ENCODE results near the gene SPHK2. TPM values are rescaled to one million over a fixed set of nuclear protein-coding genes. Genes with fewer than 3 reads are reported as not detected.

Gene SPHK2
- total RNA-seq, 6 donors from 2014 or later = 9.1 to 50.3 (median 26.8) TPM

DNA sequence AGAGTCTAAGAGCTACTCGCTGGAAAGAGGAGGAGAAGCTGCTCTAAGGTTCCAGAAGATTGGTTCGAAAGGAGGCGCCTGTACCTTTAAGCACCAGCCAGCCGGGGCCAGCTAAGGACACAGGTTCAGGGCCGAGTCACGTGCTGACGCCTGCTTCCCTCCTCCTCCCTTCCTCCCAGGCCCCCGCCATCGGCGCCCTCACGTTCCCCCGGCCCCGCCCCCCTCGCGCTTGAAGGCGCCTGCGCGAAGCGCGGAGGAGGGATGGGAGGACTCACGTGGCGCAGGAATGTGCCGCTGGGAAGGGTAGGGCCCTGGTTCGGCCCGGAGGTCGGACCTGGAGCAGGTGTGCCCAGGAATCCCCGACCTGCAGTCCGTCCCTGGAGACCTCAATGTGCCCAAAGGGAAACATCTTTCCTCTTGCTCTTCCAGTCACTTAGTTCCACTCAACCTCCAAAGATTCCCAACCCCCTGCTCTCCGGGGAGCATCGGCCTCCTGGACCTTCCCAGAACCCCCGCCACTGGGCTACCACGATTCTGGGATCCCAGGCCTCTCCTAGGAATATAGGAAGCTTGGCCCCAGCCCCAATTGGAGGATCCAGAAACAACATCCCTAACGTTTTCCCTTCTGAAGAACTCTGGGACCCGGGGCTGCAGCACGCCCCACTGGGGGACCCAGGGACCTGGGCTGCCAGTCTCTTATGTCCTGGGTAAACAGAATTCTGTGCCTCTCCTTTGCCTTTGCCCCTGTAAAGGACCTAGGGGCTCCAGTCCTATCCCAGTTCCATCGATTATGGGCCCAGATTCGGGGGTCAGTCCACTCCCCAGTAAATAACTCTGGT lies 15.3 kb downstream of the SPHK2 start:
- ATAC-seq (ENCODE audit: low FRiP score in 2 of 2) = peak; percentile 76
- H3K4me1 ChIP-seq = peaks cover 74 to 85% (median 77%) of the 10 kb centered on the region in 4 donors
- 6 to 7% methylated on average over 15 to 34 of the region's 37 CpGs for WGBS, 2 donors

DNA sequence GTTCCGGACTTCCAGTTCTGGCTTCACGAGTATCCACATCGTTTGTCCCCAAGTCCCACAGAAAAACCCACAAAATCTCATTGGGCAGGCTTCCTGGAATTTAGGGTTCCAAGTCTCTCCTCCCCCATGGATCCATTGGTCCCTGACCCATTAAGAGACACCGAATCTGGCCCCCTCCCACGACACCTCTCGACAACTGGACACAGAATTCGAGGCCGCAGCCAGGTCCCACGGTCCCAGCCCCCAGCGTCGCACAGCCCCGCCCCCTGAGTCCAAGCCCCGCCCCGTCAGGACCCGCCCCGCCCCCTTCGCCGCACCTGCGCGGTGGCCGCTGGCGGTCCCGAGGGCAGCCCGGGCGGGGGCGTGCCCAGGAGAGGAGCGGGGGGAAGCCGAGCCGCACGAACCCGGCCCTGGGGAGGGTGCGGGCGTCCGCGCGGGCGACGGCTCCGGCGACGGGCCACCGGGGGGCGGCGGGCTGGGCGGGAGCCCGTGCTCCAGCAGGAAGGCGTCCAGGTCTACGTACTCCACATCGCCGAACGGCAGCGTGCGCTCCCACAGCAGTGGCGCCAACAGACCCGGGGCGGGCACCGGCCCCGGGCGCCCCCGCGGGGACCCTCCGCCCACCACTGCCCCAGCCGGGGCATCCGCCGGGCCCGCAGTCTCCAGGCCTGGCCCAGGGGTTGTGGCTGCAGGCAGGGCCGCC lies 16.1 kb downstream of the SPHK2 start:
- Histone ChIP-seq H3K4me3 (peak overlapping the region; percentile 66 to 82 (median 78)), H3K36me3 (no peaks in the 10 kb centered on the region), H3K9me3 (no peaks in the 10 kb centered on the region), H3K27ac (peak overlapping the region; percentile 92 to 97 (median 95)), H3K4me1 (peaks cover 68 to 77% (median 70%) of the 10 kb centered on the region in 4 donors), H3K27me3 (no peaks in the 10 kb centered on the region)
- TF ChIP-seq POLR2A (IDR thresholded peaks at IDR 0.05) (peak in 2 of 4 donors; percentile 77 to 79), POLR2AphosphoS5 (IDR thresholded peaks at IDR 0.05) (peak in 1 of 2 donors; percentile 76), EP300 (IDR thresholded peaks at IDR 0.05) (peak in 1 of 4 donors; percentile 50)
- TF ChIP-seq, protein P1, sequence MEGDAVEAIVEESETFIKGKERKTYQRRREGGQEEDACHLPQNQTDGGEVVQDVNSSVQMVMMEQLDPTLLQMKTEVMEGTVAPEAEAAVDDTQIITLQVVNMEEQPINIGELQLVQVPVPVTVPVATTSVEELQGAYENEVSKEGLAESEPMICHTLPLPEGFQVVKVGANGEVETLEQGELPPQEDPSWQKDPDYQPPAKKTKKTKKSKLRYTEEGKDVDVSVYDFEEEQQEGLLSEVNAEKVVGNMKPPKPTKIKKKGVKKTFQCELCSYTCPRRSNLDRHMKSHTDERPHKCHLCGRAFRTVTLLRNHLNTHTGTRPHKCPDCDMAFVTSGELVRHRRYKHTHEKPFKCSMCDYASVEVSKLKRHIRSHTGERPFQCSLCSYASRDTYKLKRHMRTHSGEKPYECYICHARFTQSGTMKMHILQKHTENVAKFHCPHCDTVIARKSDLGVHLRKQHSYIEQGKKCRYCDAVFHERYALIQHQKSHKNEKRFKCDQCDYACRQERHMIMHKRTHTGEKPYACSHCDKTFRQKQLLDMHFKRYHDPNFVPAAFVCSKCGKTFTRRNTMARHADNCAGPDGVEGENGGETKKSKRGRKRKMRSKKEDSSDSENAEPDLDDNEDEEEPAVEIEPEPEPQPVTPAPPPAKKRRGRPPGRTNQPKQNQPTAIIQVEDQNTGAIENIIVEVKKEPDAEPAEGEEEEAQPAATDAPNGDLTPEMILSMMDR (IDR thresholded peaks at IDR 0.05) = peak in 1 of 6 experiments; percentile 29
- ATAC-seq (ENCODE audit: low FRiP score in 2 of 2) (peak; percentile 59 to 62), DNase-seq (peak; percentile 83 to 94)
- 0 to 2% methylated on average over 9 to 14 of the region's 67 CpGs for WGBS, 2 donors

More for the DNA sequence above, 15.3 kb downstream of the SPHK2 start:
- Histone ChIP-seq H3K9me3 (no peaks in the 10 kb centered on the region), H3K27me3 (no peaks in the 10 kb centered on the region), H3K27ac (peak overlapping the region; percentile 92 to 97 (median 95)), H3K36me3 (peaks cover 0 to 4% (median 0%) of the 10 kb centered on the region in 4 donors), H3K4me3 (peak overlapping the region in 3 of 4 donors; percentile 66 to 82 (median 77))
- peak; percentile 98 to 99 for DNase-seq
- TF ChIP-seq POLR2A (IDR thresholded peaks at IDR 0.05) = peak in 2 of 4 donors; percentile 39 to 85
- TF ChIP-seq EP300 (IDR thresholded peaks at IDR 0.05) = peak in 1 of 4 donors; percentile 82
- TF ChIP-seq POLR2AphosphoS5 (IDR thresholded peaks at IDR 0.05) = peak; percentile 68 to 95
- TF ChIP-seq, protein P1 (IDR thresholded peaks at IDR 0.05) = peak in 1 of 6 experiments; percentile 16

DNA sequence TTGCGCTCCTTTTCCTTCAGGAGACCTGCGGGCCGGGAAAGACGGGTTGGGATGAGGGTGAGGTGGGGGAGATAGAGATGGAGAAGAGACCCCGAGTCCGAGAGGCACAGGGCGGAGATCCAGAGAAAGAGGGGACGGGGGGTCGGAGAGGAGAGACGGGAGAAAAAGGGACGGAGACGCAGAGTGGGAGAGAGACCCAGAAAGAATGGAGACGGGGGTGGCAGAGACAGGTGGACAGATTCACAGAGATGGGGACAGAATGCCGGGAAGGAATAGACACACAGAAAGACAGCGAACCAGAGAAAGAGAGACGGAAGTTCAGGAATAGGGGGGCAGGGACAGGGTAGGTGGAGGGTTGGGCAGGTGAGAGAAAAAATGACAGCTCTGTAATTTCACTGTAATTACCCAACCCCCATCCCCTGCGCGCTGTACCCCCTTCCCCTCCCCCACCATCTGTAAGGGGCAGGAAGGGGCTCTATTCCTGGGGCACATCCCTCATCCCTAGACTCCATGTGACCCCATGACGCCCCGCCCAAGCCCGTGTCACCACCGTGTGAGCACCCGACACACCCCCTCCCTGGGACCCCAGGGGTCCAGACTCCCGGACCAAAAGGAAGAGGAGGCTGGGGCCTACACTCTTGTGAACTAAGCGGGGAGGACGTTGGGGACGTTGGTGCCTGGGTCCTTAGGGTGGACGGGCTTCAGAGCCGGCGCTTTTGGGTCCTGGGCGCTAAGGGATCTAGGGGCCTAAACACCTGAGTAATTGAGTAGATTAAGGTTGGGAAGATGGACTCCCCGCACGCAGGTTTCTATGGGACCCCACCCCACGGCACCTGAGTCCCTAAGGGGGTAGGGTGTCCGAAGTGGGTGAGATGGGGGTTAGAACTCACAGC lies 16.9 kb downstream of the SPHK2 start:
- Histone ChIP-seq H3K9me3 (no peaks in the 10 kb centered on the region), H3K36me3 (no peaks in the 10 kb centered on the region), H3K4me1 (peaks cover 60 to 70% (median 62%) of the 10 kb centered on the region in 4 donors), H3K4me3 (peak overlapping the region; percentile 66 to 82 (median 78)), H3K27ac (peak overlapping the region; percentile 92 to 97 (median 95)), H3K27me3 (no peaks in the 10 kb centered on the region)
- DNase-seq = peak; percentile 64 to 77
- no peak for ATAC-seq (ENCODE audit: low FRiP score in 2 of 2)
- WGBS, 2 donors = 1% methylated on average over 23 to 30 of the region's 35 CpGs
- no peak for TF ChIP-seq POLR2AphosphoS5 (IDR thresholded peaks at IDR 0.05)
- TF ChIP-seq POLR2A (IDR thresholded peaks at IDR 0.05) = no peak

DNA sequence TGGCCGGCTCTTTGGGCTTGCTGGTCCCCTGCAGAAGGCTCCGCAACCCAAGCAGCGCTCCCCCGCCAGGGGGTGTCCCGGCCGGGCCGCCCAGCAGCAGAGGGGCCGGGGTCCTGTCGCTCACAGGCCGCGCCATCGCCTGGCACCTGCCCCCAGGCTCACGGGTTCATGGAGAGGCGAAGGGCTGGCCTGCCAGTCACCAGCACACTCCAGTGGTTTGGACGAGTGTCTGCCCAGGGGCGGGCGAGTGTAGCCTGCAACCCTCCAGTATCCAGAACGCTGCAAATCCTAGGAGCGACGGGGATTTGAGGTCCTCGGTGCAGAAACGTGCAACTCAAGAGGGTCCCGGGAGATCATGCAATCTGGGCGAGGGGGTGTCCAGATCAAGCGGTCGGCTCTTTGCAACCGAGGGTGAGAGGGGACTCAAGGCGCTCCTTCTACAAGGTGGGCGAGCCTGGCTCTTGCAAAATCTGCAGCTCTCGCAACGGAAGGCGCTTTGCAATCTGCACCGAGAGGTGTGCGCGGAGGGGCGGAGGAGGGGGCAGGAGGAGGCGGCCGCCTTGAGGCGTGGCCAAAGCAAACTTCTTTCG lies 17.6 kb downstream of the SPHK2 start, which contains the start of gene DBP:
TSS of gene DBP (minus strand) at position 521 of the 590 bp plus-strand sequence. CDS start at position 136, 385 bp downstream.
- H3K27ac ChIP-seq = peak within 1 kb of the TSS; percentile 92 to 97 (median 95)
- ATAC-seq (ENCODE audit: low FRiP score in 2 of 2) = no peak
- TF ChIP-seq POLR2AphosphoS5 (IDR thresholded peaks at IDR 0.05) (no peak), EP300 (IDR thresholded peaks at IDR 0.05) (no peak), POLR2A (IDR thresholded peaks at IDR 0.05) (peak in 2 of 4 donors; percentile 26 to 67)
- TF ChIP-seq, protein P1 (IDR thresholded peaks at IDR 0.05) = peak in 3 of 6 experiments; percentile 14 to 38 (median 17)
- no peaks in the 10 kb centered on the region for H3K36me3 ChIP-seq
- WGBS, 2 donors = 0% methylated on average over 17 of the region's 40 CpGs; no CpG with 5 or more reads in 1 of the 2 donors
- no peaks in the 10 kb centered on the region for H3K9me3 ChIP-seq
- peak within 1 kb of the TSS; percentile 66 to 82 (median 78) for H3K4me3 ChIP-seq
- peak; percentile 70 to 91 for DNase-seq
- H3K4me1 ChIP-seq = peaks cover 52 to 63% (median 55%) of the 10 kb centered on the region in 4 donors
- H3K27me3 ChIP-seq = no peaks in the 10 kb centered on the region

All from upper lobe of left lung (tissue), 6 donors.